Loucy (cell line): ENCODE data around the gene RPL5.

ENCODE experiments used
- EZH2phosphoT487 ChIP-seq: fragments of 200-600 bp; IDR thresholded peaks from 2 replicates; pipeline ENCODE4 v1.6.1; 2018; ENCODE audit warnings: antibody characterized with exemption, mild to moderate bottlenecking, moderate library complexity, borderline replicate concordance
- TF ChIP-seq, protein P1 (sequence below): fragments of 200-600 bp; sonication (generic); conservative IDR thresholded peaks from 2 replicates; pipeline ENCODE4 v1.5.1; 2014; ENCODE audit warnings: mild to moderate bottlenecking, antibody characterized with exemption, low read length

GRCh38 chr1:92817137-92817697, 14.6 kb upstream of the RPL5 start:
- TF ChIP-seq, protein P1, sequence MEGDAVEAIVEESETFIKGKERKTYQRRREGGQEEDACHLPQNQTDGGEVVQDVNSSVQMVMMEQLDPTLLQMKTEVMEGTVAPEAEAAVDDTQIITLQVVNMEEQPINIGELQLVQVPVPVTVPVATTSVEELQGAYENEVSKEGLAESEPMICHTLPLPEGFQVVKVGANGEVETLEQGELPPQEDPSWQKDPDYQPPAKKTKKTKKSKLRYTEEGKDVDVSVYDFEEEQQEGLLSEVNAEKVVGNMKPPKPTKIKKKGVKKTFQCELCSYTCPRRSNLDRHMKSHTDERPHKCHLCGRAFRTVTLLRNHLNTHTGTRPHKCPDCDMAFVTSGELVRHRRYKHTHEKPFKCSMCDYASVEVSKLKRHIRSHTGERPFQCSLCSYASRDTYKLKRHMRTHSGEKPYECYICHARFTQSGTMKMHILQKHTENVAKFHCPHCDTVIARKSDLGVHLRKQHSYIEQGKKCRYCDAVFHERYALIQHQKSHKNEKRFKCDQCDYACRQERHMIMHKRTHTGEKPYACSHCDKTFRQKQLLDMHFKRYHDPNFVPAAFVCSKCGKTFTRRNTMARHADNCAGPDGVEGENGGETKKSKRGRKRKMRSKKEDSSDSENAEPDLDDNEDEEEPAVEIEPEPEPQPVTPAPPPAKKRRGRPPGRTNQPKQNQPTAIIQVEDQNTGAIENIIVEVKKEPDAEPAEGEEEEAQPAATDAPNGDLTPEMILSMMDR, result no peak
- TF ChIP-seq EZH2phosphoT487, result no peak
